ENCODE data around the gene CDH24.

DNA sequence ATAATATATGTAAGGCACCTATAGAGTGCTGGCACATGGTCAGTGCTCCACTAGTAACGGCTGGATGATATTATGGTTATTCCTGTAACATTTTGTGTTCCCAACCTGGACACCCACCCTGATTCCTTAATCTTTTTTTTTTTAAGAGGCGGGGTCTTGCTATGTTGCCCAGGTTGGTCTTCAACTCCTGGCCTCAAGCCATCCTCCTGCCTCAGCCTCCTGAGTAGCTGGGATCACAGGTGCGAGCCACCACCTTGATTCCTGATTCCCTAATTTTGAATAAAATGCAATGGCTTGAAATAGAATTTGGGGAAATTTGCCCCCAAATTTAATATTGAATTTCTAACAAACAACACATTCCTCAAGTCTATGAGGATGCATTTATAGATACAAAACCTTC lies 54.7 kb downstream of the CDH24 start:
- no peak for TF ChIP-seq ZNF324 (CRISPR knock-in tag; IDR thresholded peaks at IDR 0.05)
- TF ChIP-seq MAFG (tag; conservative IDR thresholded peaks at IDR 0.05) = no peak
- no peak for TF ChIP-seq DDX20 (tag; IDR thresholded peaks at IDR 0.05; ENCODE audit: low read depth)
- no peak for TF ChIP-seq HDAC2 (IDR thresholded peaks at IDR 0.05)
- peak; percentile 45 for TF ChIP-seq ZNF121 (CRISPR knock-in tag; conservative IDR thresholded peaks at IDR 0.05)
- TF ChIP-seq RFX5 (IDR thresholded peaks at IDR 0.05; ENCODE audit: low read depth, low read length) = no peak
